ENCODE measurements around the gene NEURL1.
"Not testable (repeated sequence)": the region's sequence is repeated elsewhere in the genome, so short reads cannot be mapped to it uniquely, and the experiment has no call there.

NEURL1 gene

DNA sequence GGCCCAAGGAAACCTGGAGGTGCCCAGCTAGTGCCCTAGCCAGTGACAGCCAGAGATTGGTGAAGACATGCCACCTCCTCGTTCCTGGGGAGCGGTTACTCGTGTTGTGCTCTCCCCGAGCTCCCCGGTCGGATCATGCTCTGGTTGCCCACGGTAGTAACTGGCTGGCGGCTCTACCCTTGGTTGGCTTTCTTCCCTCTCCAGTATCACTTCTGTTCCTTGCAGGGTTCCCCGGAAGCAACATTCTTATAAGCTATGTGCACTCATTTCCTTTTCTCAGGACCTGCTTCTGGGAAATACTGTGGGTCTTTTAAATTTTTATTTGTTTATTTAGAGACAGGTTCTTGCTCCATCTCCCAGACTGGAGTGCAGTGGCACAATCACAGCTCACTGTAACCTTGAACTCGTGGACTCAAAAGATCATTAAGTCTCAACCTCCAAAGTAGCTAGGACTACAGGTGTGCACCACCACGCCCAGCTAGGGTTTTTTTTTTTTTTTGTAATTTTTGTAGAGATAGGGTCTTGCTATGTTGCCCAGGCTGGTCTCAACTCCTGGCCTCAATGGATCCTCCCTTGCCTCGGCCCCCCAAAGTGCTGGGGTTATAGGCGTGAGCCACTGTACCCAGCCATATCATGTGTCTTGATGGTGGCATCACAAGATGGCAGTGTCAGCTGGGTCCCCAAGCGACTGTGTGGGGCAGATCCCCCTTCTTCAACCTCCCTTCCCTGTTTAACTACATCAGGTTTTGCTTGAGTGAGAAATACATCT lies 27.9 kb upstream of the NEURL1 start:
- DNase-seq = no peak

- DNase-seq = no peak
Measured at GRCh38 chr10:103466734-103467133, 26.8 kb upstream of the NEURL1 start.

DNA sequence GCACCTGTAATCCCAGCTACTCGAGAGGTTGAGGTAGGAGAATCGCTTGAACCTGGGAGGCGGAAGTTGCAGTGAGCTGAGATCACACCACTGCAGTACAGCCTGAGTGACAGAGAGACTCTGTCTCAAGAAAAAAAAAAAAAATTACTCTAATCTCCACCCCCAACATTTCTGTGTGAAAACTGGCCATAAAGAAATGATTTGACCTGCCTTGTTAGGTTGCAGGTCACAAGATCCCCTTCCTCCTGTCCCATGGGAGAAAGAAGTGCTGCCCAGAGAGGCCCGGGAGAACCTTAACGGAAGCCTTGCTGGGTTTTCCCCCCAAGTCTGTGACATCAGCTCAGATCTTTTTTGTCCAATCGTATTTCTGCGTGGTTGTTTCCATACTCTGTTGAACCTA lies 26.1 kb upstream of the NEURL1 start:
- no peak for DNase-seq

- DNase-seq = no peak
Measured at GRCh38 chr10:103469201-103469600, 24.3 kb upstream of the NEURL1 start.

DNA sequence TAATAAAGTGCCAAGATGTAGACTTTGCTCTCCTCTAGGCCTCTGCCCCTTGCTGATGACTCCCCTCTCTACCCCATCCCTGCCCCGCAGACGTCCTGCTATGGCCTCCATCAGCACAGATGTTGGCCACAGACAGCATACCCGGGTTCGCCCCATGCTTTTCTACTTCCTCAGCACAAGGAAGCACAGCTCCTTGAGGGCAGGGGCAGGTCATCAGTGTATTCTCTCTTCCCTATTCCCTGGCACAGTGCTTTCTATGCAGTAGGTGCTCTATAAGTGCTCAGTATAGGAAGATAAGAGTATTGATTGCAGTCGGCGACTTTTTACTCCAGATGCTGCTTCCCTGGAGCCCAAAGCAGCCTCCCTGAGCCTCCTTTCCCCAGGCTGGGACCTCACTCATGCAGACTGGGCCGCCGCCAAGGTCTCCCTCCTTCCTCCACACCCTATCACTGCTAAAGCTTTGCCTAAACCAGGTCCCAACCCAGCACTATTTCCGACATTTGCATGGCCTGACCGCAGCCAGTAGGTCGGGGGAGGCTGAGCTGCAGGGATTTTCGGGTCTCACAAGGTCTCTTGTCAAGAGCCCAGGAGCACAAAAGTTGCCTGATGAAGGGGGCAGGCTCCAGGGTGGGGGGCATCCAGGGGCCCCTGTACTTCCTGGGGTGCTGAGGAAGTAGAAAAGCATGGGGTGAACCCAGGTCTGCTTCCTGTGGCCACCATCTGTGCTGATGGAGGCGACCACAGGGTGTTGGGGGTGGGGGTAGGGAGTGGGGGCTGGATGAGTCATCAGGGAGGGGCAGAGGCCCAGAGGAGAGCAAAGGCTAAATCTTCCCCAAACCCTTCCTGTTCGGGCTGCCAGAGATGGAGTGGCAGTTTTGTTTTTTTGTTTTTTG lies 22.5 kb upstream of the NEURL1 start:
- no peak for DNase-seq

GRCh38 chr10:103472005-103472404 lies 21.5 kb upstream of the NEURL1 start:
- no peak for DNase-seq

DNA sequence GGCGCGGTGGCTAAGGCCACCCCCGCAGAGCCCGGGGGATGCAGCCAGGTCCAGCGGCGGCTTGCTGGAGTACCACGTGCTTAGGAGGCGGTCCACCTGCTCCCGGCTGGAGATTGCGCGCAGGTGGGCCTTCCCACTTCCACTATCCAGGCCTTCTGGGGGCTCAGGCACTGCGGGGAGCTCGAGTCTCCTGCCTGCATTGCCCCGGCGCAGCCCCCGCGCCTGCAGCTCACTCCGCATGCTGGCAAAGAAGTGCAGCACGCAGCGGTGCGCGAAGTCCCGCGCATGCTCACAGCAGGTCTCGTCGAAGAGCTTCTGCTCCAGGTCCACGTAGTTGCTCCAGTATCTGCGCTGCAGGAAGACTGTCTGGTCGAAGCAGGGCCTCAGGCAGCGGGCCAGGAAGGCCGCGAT lies 20.2 kb upstream of the NEURL1 start:
- no peak for DNase-seq

GRCh38 chr10:103474077-103474476 lies 19.4 kb upstream of the NEURL1 start:
- DNase-seq = no peak

DNA sequence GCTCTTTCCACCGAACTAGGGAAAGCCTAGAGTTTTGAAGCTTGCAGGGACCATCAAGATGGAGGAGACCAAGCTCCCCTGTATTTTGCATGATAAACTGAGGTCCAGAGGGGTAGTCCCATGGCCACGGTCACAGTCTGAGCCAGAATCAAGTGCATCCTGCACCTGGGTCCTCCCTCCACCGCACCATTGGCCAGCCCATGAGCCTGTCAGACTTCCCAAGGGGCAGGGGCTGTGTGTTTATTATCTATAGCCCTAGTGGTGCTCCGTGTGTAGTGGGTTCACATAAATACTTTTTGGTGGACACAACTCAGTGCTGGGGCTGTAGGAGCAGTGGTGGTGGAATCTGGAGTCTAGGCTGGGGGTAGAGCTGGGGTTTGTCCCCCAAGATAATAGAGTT lies 18.1 kb upstream of the NEURL1 start:
- DNase-seq = no peak

- no peak for DNase-seq
Measured at GRCh38 chr10:103476046-103476768, 17.3 kb upstream of the NEURL1 start.

- no peak for DNase-seq
Measured at GRCh38 chr10:103478671-103479070, 14.8 kb upstream of the NEURL1 start.

GRCh38 chr10:103479135-103479534 lies 14.4 kb upstream of the NEURL1 start, which contains the start of gene CALHM3:
Gene CALHM3 (minus strand): TSS chr10:103479240. CDS start chr10:103479032, 208 bp downstream.
- peak; percentile 34 for DNase-seq

- no peak for DNase-seq
Measured at GRCh38 chr10:103480521-103480920, 13.0 kb upstream of the NEURL1 start.

DNA sequence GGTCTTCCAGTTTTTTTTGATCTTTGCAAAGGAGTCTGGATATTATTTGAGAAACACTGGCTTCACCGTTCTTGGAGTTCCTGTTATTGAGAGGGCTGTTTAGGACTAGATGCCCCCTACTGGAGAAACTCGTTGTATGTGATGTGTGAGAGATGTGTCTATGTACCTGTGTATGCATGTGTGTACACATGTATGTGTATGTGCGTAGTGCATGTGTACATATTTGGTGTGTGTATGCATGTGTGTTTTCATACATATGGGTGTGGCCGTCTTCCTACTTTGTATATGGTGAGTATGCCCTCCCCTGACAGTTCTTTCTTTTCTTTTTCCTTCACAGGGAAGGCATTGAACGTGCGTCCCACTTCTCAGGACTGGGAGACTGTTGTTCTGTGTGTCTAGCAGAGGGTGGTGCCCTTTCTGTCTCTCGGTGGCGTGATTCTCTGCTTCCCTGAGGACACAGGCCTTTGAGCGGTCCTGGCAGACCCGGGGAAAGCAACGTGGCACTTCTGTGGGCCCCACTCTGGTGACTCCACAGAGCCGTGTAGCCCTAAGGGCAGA lies 11.5 kb upstream of the NEURL1 start:
- no peak for DNase-seq

DNA sequence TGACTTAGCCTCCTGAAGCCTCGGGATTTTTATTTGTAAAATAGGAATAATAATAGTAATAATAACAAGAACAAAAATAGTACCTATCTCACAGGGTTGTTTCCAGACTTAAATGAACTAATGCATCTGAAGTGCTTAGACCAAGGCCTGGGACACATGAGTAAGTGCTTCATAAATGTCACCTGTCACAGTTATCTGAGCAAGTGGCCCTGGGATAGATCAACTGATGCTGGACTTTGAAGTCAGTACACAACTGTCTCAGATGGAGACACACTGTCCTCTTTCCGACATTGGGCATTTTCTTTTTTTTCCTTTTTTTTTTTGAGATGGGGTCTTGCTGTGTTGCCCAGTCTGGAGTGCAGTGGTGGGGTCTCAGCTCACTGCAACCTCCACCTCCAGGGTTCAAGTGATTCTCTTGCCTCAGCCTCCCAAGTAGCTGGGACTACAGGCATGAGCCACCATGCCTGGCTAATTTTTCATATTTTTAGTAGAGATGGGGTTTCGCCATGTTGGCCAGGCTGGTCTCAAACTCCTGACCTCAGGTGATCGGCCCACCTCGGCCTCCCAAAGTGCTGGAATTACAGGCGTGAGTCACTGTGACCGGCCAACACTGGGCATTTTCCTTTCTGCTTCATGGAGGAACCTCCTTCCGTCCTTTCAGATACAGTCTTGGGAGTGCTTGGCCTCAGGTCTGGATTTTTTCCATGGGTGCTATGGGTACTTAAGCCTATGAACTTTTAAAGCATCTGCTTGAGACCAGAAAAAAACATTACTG lies 6.7 kb upstream of the NEURL1 start:
- not testable (repeated sequence) for DNase-seq

- DNase-seq = no peak
Measured at GRCh38 chr10:103487410-103487708, 6.1 kb upstream of the NEURL1 start.

DNA sequence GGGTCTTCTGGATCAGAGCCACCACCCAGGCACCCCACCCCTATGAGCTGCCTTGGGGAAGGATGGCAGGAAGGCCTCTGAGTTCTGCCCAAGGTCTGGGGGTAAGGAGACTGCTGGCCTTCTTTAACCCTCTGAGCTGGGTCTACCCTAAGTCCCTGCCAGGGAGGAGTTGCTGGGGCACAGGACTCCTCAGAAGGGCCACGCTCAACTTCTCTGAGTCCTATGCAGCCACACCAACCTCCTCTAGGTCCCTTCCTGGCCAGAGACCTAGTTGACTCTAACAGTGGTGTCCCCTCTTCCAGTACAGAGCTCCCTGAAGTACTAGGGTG lies 2.6 kb upstream of the NEURL1 start:
- DNase-seq = no peak

DNA sequence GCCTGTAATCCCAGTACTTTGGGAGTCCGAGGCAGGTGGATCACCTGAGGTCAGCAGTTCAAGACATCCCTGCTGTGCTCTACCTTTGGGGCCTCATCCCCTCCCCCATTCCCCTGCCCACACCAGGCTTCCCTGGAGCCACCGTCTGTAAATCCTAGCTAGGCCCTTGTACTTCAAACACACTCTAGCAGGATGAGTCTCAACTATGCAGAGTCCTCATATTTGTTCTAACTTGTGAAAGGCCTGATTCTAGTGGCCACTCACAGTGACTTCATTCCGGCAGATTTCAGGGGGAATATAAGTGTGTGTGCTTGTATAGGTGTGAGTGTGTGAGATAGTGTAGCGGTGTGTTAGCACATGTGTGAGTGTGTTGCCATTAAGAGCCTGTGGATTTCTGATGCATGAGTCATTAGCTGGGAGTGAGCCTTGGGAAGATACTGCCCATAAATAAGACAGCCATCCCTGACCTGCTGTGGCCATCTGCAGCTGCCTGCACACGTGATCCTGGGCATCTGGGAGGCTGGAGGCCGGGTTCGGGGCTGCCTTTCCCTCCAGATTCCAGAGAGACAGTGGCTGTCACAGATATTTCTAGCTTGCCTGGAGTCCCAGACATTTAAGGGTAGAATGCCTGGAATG lies 1.7 kb upstream of the NEURL1 start:
- DNase-seq = peak; percentile 53

GRCh38 chr10:103492655-103493261 lies 747 bp upstream of the NEURL1 start:
- DNase-seq = no peak

- no peak for DNase-seq
Measured at GRCh38 chr10:103493916-103494877, 692 bp downstream of the NEURL1 start.

All from T1000 (cell line).